HL-60 (cell line): Measurements from ENCODE around the gene CTSA.

ENCODE experiments used
- TF ChIP-seq, protein P1 (sequence below): IDR thresholded peaks from one replicate; pipeline ENCODE4 v1.5.1; 2011; ENCODE audit warnings: low read length, control low read depth, inconsistent platforms; ENCODE audit not compliant: insufficient read depth
- TF ChIP-seq, protein P2 (sequence below): IDR thresholded peaks from 2 replicates; pipeline ENCODE4 v1.6.1; 2012; ENCODE audit warnings: low read depth; ENCODE audit not compliant: insufficient replicate concordance

DNA sequence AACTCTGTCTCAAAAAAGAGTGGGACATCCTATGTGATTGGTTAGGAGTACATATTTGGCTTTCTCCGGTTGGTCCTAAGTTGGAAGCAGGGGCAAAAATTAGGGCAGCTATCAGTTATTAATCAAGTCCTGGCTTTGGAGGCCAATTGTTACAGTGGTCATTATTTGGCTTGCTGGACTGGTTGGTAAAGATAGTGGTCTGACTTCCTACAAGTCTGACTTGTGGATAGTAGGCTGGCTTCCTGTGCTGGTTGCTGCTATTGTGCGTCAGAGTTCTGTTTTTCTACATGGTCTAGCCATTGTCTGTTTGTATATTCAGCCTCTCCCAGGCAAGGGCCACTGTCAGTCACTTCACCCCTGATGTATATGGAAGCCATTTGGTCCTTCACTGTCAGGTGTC lies 40.9 kb upstream of the CTSA start:
- TF ChIP-seq, protein P1, sequence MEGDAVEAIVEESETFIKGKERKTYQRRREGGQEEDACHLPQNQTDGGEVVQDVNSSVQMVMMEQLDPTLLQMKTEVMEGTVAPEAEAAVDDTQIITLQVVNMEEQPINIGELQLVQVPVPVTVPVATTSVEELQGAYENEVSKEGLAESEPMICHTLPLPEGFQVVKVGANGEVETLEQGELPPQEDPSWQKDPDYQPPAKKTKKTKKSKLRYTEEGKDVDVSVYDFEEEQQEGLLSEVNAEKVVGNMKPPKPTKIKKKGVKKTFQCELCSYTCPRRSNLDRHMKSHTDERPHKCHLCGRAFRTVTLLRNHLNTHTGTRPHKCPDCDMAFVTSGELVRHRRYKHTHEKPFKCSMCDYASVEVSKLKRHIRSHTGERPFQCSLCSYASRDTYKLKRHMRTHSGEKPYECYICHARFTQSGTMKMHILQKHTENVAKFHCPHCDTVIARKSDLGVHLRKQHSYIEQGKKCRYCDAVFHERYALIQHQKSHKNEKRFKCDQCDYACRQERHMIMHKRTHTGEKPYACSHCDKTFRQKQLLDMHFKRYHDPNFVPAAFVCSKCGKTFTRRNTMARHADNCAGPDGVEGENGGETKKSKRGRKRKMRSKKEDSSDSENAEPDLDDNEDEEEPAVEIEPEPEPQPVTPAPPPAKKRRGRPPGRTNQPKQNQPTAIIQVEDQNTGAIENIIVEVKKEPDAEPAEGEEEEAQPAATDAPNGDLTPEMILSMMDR, result no peak
- TF ChIP-seq, protein P2, sequence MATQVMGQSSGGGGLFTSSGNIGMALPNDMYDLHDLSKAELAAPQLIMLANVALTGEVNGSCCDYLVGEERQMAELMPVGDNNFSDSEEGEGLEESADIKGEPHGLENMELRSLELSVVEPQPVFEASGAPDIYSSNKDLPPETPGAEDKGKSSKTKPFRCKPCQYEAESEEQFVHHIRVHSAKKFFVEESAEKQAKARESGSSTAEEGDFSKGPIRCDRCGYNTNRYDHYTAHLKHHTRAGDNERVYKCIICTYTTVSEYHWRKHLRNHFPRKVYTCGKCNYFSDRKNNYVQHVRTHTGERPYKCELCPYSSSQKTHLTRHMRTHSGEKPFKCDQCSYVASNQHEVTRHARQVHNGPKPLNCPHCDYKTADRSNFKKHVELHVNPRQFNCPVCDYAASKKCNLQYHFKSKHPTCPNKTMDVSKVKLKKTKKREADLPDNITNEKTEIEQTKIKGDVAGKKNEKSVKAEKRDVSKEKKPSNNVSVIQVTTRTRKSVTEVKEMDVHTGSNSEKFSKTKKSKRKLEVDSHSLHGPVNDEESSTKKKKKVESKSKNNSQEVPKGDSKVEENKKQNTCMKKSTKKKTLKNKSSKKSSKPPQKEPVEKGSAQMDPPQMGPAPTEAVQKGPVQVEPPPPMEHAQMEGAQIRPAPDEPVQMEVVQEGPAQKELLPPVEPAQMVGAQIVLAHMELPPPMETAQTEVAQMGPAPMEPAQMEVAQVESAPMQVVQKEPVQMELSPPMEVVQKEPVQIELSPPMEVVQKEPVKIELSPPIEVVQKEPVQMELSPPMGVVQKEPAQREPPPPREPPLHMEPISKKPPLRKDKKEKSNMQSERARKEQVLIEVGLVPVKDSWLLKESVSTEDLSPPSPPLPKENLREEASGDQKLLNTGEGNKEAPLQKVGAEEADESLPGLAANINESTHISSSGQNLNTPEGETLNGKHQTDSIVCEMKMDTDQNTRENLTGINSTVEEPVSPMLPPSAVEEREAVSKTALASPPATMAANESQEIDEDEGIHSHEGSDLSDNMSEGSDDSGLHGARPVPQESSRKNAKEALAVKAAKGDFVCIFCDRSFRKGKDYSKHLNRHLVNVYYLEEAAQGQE, result no peak
